OCI-LY3 (cell line): ENCODE results near the gene CASR.
"Not testable (repeated sequence)": the region's sequence is repeated elsewhere in the genome, so short reads cannot be mapped to it uniquely, and the experiment has no call there.

Experiments
- EZH2phosphoT487 ChIP-seq: fragments of 200-600 bp; shearing (Covaris generic); IDR thresholded peaks from 2 replicates; pipeline ENCODE4 v1.6.1; 2018; ENCODE audit warnings: antibody characterized with exemption, mixed run types, low read depth
- TF ChIP-seq, protein P1 (sequence below): fragments of 200-600, 300-600 bp; sonication (generic); IDR thresholded peaks from 2 replicates; pipeline ENCODE4 v1.5.1; 2014; ENCODE audit warnings: antibody characterized with exemption, low read length, low read depth

DNA sequence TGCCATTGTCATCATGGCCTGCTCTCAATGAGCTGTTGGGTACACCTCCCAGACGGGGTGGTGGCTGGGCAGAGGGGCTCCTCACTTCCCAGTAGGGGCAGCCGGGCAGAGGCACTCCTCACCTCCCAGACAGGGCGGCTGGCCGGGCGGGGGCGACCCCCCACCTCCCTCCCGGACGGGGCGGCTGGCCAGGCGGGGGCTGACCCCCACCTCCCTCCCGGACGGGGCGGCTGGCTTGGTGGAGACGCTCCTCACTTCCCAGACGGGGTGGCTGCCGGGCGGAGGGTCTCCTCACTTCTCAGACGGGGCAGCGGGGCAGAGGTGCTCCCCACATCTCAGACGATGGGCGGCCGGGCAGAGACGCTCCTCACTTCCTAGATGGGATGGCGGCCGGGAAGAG, 18.0 kb downstream of the CASR start:
- TF ChIP-seq, protein P1, sequence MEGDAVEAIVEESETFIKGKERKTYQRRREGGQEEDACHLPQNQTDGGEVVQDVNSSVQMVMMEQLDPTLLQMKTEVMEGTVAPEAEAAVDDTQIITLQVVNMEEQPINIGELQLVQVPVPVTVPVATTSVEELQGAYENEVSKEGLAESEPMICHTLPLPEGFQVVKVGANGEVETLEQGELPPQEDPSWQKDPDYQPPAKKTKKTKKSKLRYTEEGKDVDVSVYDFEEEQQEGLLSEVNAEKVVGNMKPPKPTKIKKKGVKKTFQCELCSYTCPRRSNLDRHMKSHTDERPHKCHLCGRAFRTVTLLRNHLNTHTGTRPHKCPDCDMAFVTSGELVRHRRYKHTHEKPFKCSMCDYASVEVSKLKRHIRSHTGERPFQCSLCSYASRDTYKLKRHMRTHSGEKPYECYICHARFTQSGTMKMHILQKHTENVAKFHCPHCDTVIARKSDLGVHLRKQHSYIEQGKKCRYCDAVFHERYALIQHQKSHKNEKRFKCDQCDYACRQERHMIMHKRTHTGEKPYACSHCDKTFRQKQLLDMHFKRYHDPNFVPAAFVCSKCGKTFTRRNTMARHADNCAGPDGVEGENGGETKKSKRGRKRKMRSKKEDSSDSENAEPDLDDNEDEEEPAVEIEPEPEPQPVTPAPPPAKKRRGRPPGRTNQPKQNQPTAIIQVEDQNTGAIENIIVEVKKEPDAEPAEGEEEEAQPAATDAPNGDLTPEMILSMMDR: not testable (repeated sequence)
- not testable (repeated sequence) for TF ChIP-seq EZH2phosphoT487
